ENCODE measurements around the gene ATP6V0B. TPM values are rescaled to one million over a fixed set of nuclear protein-coding genes. Genes with fewer than 3 reads are reported as not detected.

The ATP6V0B gene
- 98.3 TPM for total RNA-seq

- DNase-seq (ENCODE audit: low spot score), result peak; percentile 98
Measured at GRCh38 chr1:43974443-43975248, at the start of gene ATP6V0B. ATP6V0B (plus strand) TSS chr1:43974960; CDS start chr1:43975041, 81 bp downstream.

DNA sequence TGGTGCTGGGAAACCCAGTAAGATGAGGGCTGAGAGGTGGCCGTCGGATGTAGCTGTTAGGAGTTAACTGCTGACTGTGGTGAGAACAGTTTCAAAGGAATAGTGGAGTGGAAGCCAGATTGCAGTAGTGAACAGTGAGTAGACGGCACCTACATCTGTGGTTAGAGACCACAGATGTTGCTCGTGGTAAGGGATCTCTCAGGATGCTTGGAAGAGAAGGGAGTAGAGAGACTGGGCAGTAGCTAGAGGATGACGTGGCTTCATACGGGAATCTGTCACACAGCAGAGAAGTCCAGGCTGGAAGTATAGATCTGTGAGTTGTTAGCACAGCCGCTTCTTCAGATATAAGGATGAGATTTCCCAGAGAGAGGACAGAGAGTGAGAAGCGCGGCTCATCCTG lies 48.9 kb upstream of the ATP6V0B start:
- DNase-seq (ENCODE audit: low spot score), result no peak

DNA sequence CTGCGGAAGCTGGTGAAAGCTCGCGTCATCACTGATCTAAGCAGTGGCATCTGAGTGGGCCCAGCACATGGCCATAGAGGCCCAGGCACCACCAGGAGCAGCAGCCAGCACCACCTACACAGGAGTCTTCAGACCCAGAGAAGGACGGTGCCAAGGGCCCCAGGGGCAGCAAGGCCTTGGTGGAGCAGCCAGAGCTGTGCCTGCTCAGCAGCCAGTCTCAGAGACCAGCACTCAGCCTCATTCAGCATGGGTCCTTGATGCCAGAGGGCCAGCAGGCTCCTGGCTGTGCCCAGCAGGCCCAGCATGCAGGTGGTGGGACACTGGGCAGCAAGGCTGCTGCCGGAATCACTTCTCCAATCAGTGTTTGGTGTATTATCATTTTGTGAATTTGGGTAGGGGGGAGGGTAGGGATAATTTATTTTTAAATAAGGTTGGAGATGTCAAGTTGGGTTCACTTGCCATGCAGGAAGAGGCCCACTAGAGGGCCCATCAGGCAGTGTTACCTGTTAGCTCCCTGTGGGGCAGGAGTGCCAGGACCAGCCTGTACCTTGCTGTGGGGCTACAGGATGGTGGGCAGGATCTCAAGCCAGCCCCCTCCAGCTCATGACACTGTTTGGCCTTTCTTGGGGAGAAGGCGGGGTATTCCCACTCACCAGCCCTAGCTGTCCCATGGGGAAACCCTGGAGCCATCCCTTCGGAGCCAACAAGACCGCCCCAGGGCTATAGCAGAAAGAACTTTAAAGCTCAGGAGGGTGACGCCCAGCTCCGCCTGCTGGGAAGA lies 44.4 kb upstream of the ATP6V0B start:
- DNase-seq (ENCODE audit: low spot score), result no peak

GRCh38 chr1:43930949-43931275 lies 43.8 kb upstream of the ATP6V0B start:
- DNase-seq (ENCODE audit: low spot score), result no peak

DNA sequence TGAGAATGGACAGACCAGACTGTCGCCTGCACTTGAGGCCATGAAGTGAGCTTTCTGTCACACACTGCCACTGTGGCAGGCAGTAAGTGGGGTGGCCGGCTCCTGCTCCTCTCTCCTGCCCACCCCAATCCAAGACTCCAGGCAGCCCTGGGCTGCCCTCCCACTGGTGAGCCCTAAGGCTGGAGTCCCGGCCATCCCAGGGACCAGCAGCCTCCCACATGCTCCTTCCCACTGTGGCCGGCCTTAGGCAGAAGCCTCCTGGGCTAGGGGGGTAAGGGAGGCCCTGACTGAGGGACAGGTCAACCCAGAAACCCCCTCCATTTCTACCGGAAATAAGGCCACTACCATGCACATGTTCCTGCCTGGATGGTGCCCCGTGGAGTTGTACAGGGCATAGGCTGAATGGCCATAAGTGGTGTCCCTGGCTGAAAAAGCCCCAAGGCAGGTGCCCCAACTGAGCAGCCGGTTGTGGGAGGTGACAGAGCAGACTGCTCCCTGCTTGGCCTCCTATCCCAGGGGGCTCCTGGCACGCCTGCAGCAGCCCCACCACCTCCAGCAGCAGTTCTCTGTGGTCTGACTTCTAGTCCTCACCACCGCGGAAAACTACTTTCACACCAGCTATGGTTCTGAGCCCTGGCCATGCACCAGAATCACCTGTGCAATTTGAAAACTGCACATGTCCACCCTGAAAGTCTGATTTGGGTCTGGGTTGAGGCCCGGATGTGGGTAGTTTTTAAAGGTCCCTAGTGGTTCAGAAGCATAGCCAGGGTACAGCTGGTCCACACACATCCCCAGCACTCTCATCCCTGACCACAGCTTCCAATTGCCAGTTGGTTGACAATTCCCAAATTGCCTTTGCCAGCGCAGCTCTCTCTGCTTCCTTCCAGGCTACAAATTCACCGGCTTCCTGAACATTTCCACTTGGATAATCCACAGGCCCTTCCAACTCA lies 42.8 kb upstream of the ATP6V0B start:
- DNase-seq (ENCODE audit: low spot score), result no peak

DNA sequence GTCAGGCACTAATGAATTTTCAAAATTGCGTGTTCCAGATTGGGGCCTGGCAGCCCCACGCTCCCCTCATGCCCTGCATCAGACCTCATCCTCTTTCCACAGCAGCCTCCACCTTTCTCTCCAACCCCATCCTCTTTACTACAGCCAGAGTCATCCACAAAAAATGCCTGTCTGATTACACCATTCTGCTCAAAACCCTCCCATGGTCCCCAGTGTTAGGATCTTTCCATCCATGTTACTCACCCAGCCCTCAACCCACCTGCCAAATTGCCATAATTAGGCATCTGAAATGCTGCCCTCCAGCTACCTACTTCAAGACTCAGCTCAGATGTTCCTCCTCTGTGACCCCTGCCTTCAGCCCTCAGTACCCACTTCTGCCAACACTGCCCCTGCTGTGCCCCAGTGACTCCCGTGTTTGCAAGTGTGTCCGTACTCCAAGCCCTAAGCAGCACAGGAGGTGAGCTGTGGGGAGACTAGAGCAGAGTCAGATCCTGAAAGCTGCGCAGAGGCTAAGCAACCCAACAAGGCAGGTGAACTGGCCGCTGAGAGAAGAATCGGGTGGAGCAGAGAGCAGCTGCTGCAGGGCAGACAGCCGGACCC lies 41.9 kb upstream of the ATP6V0B start:
- no peak for DNase-seq (ENCODE audit: low spot score)

DNA sequence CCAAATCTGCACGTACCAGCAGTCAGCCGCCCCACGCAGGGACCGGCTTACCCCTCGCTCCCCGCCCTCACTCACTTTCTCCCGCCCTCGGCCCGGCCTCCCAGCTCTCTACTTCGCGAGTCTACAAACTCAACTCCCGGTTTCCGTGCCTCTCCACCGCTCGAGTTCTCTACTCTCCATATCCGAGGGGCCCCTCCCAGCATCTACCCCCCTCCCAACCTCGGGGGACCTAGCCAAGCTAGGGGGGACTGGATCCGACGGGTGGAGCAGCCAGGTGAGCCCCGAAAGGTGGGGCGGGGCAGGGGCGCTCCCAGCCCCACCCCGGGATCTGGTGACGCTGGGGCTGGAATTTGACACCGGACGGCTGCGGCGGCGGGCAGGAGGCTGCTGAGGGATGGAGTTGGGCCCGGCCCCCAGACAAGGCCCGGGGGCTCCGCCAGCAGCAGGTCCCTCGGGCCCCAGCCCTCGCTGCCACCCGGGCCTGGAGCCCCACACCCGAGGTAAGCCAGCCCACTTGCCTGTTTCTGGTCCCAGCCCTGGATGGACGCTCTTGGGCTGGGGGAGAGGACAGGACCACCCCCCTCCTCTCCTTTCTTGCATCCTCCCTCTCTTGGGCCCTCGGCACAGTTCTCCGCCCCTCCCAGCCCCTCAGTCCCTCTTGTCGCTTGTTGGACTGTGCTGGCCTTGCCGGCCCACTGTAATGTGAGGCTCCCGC lies 41.2 kb upstream of the ATP6V0B start, which contains the start of gene ARTN:
Gene ARTN (plus strand): TSS at position 416 of the 715 bp plus-strand sequence. CDS start 1,856 bp downstream, outside the sequence.
- no peak for DNase-seq (ENCODE audit: low spot score)

GRCh38 chr1:43934101-43934985 lies 40.4 kb upstream of the ATP6V0B start:
- DNase-seq (ENCODE audit: low spot score), result peak; percentile 61

DNA sequence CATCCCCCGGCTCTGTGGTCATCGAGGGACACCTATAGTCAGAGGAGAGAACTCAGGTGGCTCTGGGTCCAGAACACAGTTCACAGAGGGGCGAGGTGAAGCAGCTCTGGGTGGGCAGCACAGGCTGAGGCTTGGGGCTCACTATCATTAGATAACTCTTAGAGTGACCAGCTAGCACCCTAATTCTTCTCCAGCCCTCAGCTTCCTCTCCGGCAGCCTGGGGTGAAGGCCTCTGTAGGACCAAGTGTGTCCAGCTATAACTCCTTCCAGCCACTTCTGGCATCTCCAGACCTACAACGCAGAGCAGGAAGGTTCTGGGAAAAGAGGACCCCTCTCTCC lies 39.8 kb upstream of the ATP6V0B start:
- DNase-seq (ENCODE audit: low spot score), result no peak

DNA sequence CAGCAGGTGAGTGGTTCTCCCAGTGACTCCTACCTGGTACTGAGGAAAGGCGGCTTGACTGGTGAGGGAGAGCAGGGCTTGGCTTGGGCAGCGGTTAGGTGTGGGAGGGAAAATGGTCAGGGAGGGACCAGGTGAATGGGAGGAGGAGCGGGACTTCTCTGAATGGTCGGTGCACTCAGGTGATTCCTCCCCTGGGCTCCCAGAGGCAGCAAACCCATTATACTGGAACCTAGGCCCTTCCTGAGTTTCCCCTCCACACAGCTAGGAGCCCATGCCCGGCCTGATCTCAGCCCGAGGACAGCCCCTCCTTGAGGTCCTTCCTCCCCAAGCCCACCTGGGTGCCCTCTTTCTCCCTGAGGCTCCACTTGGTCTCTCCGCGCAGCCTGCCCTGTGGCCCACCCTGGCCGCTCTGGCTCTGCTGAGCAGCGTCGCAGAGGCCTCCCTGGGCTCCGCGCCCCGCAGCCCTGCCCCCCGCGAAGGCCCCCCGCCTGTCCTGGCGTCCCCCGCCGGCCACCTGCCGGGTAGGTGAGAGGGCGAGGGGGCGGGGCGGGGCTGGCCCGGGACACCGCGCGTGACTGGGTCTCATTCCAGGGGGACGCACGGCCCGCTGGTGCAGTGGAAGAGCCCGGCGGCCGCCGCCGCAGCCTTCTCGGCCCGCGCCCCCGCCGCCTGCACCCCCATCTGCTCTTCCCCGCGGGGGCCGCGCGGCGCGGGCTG lies 38.9 kb upstream of the ATP6V0B start:
- peak; percentile 70 for DNase-seq (ENCODE audit: low spot score)

DNA sequence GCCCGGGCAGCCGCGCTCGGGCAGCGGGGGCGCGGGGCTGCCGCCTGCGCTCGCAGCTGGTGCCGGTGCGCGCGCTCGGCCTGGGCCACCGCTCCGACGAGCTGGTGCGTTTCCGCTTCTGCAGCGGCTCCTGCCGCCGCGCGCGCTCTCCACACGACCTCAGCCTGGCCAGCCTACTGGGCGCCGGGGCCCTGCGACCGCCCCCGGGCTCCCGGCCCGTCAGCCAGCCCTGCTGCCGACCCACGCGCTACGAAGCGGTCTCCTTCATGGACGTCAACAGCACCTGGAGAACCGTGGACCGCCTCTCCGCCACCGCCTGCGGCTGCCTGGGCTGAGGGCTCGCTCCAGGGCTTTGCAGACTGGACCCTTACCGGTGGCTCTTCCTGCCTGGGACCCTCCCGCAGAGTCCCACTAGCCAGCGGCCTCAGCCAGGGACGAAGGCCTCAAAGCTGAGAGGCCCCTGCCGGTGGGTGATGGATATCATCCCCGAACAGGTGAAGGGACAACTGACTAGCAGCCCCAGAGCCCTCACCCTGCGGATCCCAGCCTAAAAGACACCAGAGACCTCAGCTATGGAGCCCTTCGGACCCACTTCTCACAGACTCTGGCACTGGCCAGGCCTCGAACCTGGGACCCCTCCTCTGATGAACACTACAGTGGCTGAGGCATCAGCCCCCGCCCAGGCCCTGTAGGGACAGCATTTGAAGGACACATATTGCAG lies 38.2 kb upstream of the ATP6V0B start:
- DNase-seq (ENCODE audit: low spot score), result no peak

- DNase-seq (ENCODE audit: low spot score), result no peak
Measured at GRCh38 chr1:43937179-43937865, 37.4 kb upstream of the ATP6V0B start.

DNA sequence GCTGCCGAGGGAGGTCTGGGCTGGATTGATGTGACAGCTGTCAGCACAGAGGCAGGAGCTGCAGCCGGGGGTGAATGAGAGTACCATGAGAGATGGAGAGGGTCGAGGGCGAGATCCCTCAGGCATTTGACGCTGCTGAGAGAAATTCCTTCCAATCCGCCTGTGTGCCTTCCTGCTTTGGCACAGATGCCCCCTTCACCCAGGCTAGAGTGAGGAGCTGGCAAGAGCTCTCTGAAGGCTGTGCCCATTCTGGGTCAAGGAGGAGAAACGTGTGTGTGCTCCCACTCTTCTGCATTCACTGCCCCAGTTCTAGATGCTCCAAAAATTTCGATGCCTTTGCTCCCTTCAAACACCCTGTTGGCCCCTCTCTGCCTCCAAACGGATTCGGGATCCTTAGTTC lies 36.4 kb upstream of the ATP6V0B start:
- DNase-seq (ENCODE audit: low spot score), result no peak

GRCh38 chr1:43938892-43939587 lies 35.7 kb upstream of the ATP6V0B start:
- no peak for DNase-seq (ENCODE audit: low spot score)

DNA sequence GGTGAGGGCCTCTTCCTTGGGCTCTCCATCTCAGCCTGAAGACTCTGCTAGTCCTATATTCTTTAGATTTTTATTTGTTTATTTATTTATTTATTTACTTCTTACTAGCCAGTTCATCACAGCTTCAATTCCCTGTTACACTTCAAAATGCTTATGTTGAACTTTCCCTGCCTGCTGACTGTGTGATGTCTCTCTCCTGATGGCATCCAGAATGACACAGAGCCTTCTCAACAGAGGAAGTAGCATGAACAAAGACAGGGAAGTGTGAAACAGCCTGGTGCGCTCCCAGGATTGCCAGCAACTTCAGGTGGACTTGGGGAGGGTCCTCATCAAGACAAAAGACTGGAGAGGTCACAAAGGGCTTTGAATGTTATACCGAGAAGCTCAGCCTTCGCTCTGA lies 32.3 kb upstream of the ATP6V0B start:
- DNase-seq (ENCODE audit: low spot score), result no peak

- DNase-seq (ENCODE audit: low spot score), result no peak
Measured at GRCh38 chr1:43944860-43945259, 29.9 kb upstream of the ATP6V0B start.

DNA sequence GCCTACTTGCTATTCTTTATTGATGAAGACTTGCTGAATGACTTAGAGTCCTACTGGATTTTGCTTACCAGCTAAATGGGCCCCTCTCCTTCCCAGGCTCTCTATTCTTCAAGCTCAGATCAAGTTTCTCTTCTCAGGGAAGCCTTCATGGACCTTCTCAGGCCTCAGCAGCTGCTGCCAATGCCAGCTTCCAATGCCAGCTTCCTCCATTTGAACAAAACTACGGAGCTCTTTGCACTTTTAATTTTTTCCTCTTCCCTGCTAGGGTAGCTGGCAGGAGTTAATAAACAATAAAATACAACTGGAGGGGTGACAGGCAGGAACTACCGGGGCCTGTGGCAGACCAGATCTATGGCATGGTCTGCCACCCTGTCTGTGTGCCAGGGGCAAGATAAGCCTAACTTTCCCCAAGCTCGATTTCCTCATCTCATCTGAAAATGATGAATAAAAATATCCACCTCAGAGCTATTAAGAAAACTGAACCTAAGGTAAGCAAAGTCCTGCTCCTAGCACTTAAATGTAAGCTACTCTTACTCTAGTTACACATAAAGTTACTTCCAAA lies 29.0 kb upstream of the ATP6V0B start:
- DNase-seq (ENCODE audit: low spot score), result no peak

Measured in ureter (tissue), 1 donor.